ENCODE measurements around the gene EFHD1. TPM values are rescaled to one million over a fixed set of nuclear protein-coding genes. Genes with fewer than 3 reads are reported as not detected.
A peak's percentile ranks its signal among the peaks of the same experiment; 100 is the strongest.

The EFHD1 gene
- total and polyA plus RNA-seq, 9 of the 15 experiments (the other 6 are each of a cell fraction or from before 2014, with no cell fraction given), result 0.66 to 9.1 (median 2.0) TPM

- TF ChIP-seq HNRNPLL (IDR thresholded peaks at IDR 0.05; ENCODE audit: low read depth, low read length, poor library complexity, severe bottlenecking) (no peak), SMC3 (conservative IDR thresholded peaks at IDR 0.05; ENCODE audit: insufficient read depth, low read depth, low read length) (no peak), SIN3B (IDR thresholded peaks at IDR 0.05; ENCODE audit: low read depth) (peak; percentile 74), MAZ (CRISPR knock-in tag; conservative IDR thresholded peaks at IDR 0.05 in 1 of 2, IDR thresholded peaks at IDR 0.05 in 1 of 2) (peak; percentile 62 to 66), PTTG1 (tag; IDR thresholded peaks at IDR 0.05; ENCODE audit: low read depth) (no peak), CBFB (CRISPR knock-in tag; IDR thresholded peaks at IDR 0.05) (no peak), NONO (IDR thresholded peaks at IDR 0.05; ENCODE audit: low read depth in 2 of 2, low read length in 1 of 2) (0 out of 4 replicates have a peak, but pooled peaks of 1 of the 2 experiments have one; percentile 9), CBX5 (IDR thresholded peaks at IDR 0.05; ENCODE audit: borderline replicate concordance, low read depth) (no peak), CREB1 (IDR thresholded peaks at IDR 0.05) (0 out of 2 replicates have a peak, but pooled peaks have one; percentile 50), CREB1 (CRISPR knock-in tag; IDR thresholded peaks at IDR 0.05) (peak; percentile 46), EP300 (IDR thresholded peaks at IDR 0.05; ENCODE audit: low read length) (no peak), MXI1 (IDR thresholded peaks at IDR 0.05; ENCODE audit: low read depth, low read length) (no peak), ZNF316 (IDR thresholded peaks at IDR 0.05) (no peak), MIER1 (IDR thresholded peaks at IDR 0.05; ENCODE audit: low read depth) (no peak), ZNF239 (CRISPR knock-in tag; IDR thresholded peaks at IDR 0.05) (no peak)
- TF ChIP-seq, protein P1, sequence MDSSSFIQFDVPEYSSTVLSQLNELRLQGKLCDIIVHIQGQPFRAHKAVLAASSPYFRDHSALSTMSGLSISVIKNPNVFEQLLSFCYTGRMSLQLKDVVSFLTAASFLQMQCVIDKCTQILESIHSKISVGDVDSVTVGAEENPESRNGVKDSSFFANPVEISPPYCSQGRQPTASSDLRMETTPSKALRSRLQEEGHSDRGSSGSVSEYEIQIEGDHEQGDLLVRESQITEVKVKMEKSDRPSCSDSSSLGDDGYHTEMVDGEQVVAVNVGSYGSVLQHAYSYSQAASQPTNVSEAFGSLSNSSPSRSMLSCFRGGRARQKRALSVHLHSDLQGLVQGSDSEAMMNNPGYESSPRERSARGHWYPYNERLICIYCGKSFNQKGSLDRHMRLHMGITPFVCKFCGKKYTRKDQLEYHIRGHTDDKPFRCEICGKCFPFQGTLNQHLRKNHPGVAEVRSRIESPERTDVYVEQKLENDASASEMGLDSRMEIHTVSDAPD (CRISPR knock-in tag; IDR thresholded peaks at IDR 0.05), result no peak
- TF ChIP-seq, protein P2, sequence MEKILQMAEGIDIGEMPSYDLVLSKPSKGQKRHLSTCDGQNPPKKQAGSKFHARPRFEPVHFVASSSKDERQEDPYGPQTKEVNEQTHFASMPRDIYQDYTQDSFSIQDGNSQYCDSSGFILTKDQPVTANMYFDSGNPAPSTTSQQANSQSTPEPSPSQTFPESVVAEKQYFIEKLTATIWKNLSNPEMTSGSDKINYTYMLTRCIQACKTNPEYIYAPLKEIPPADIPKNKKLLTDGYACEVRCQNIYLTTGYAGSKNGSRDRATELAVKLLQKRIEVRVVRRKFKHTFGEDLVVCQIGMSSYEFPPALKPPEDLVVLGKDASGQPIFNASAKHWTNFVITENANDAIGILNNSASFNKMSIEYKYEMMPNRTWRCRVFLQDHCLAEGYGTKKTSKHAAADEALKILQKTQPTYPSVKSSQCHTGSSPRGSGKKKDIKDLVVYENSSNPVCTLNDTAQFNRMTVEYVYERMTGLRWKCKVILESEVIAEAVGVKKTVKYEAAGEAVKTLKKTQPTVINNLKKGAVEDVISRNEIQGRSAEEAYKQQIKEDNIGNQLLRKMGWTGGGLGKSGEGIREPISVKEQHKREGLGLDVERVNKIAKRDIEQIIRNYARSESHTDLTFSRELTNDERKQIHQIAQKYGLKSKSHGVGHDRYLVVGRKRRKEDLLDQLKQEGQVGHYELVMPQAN (IDR thresholded peaks at IDR 0.05; ENCODE audit: borderline replicate concordance), result no peak
Observed at GRCh38 chr2:232697059-232697806, 63.8 kb downstream of the EFHD1 start, which contains the start of gene GIGYF2 (continued).

Data from K562 (cell line).